GM23338 (cell line): ENCODE measurements around the gene FBXW4. TPM values are rescaled to one million over a fixed set of nuclear protein-coding genes. Genes with fewer than 3 reads are reported as not detected.

Experiments used
- ATAC-seq: fragments of 200-7000 bp; cut with Tn5 transposase; 3 replicates; pipeline ENCODE4 v1.9.1; 2020
- DNase-seq: peaks from one replicate; pipeline ENCODE4 v3.0.0-alpha.2; 2015; ENCODE audit warnings: low spot score
- H2AFZ ChIP-seq: fragments of 200-600 bp; sonication (generic); 2 replicates; pipeline ENCODE4 v1.8.0; 2016; ENCODE audit warnings: antibody characterized with exemption, mild to moderate bottlenecking, moderate library complexity
- H3F3A ChIP-seq: fragments of 200-600 bp; sonication (generic); replicated peaks from 2 replicates; pipeline ENCODE4 v1.8.0; 2017; ENCODE audit warnings: antibody characterized with exemption, mixed run types, low read depth
- H3K27ac ChIP-seq: fragments of 200-600 bp; sonication (generic); 2 replicates; pipeline ENCODE4 v1.6.1; 2016; ENCODE audit warnings: low read depth
- H3K27me3 ChIP-seq: fragments of 200-600 bp; sonication (generic); 2 replicates; pipeline ENCODE4 v1.8.0; 2016; ENCODE audit warnings: mild to moderate bottlenecking, mixed run types, moderate library complexity; ENCODE audit not compliant: insufficient read depth
- H3K36me3 ChIP-seq: fragments of 200-600 bp; sonication (generic); 2 replicates; pipeline ENCODE4 v1.8.0; 2016; ENCODE audit warnings: mild to moderate bottlenecking; ENCODE audit not compliant: insufficient read depth
- H3K4me1 ChIP-seq: fragments of 200-600 bp; sonication (generic); 2 replicates; pipeline ENCODE4 v1.8.0; 2016; ENCODE audit warnings: mild to moderate bottlenecking, moderate library complexity; ENCODE audit not compliant: insufficient read depth
- H3K4me2 ChIP-seq: fragments of 200-600 bp; sonication (generic); 2 replicates; pipeline ENCODE4 v1.7.1; 2017; ENCODE audit warnings: mixed run types
- H3K4me3 ChIP-seq: fragments of 200-600 bp; sonication (generic); 2 replicates; pipeline ENCODE4 v1.6.1; 2016; ENCODE audit warnings: mixed run types
- H3K79me2 ChIP-seq: fragments of 200-600 bp; sonication (generic); replicated peaks from 2 replicates; pipeline ENCODE4 v1.8.0; 2017; ENCODE audit warnings: mild to moderate bottlenecking; ENCODE audit not compliant: insufficient read depth
- H3K9me2 ChIP-seq: fragments of 200-600 bp; sonication (generic); 2 replicates; pipeline ENCODE4 v1.8.0; 2017; ENCODE audit not compliant: insufficient read depth
- H4K20me1 ChIP-seq: fragments of 200-600 bp; sonication (generic); replicated peaks from 2 replicates; pipeline ENCODE4 v1.8.0; 2017; ENCODE audit warnings: mild to moderate bottlenecking; ENCODE audit not compliant: insufficient read depth
- H3K27ac Mint-ChIP-seq: 2 replicates; pipeline ENCODE4 v1.8.0; 2020; ENCODE audit warnings: inconsistent platforms, mild to moderate bottlenecking, moderate library complexity, mixed read lengths
- H3K27me3 Mint-ChIP-seq: 3 replicates; pipeline ENCODE4 v1.8.0; 2022; ENCODE audit warnings: low read depth, mild to moderate bottlenecking, moderate library complexity, mixed read lengths, inconsistent platforms; ENCODE audit not compliant: insufficient read depth, poor library complexity
- H3K36me3 Mint-ChIP-seq: 3 replicates; pipeline ENCODE4 v1.8.0; 2021; ENCODE audit warnings: low read depth, mild to moderate bottlenecking, inconsistent platforms, moderate library complexity, mixed read lengths
- H3K4me1 Mint-ChIP-seq: 3 replicates; pipeline ENCODE4 v1.8.0; 2020; ENCODE audit warnings: mild to moderate bottlenecking, inconsistent platforms, mixed read lengths
- H3K4me3 Mint-ChIP-seq: 3 replicates; pipeline ENCODE4 v1.8.0; 2021; ENCODE audit warnings: moderate library complexity, mild to moderate bottlenecking, inconsistent platforms, mixed read lengths
- H3K9me3 Mint-ChIP-seq: 3 replicates; pipeline ENCODE4 v1.8.0; 2020; ENCODE audit warnings: moderate library complexity, mild to moderate bottlenecking, inconsistent platforms, mixed read lengths
- CTCF ChIP-seq, 2 experiments: fragments of 200-600 bp in 1 of 2; sonication (generic) in 1 of 2; conservative IDR thresholded peaks; 2 replicates each; pipeline versions ENCODE4 v1.5.1 to v1.6.1; 2016 to 2017; ENCODE audit warnings: antibody characterized with exemption in 2 of 2, low read depth in 2 of 2, mild to moderate bottlenecking in 2 of 2, moderate library complexity in 1 of 2
- ETS1 ChIP-seq: IDR thresholded peaks from 2 replicates; pipeline ENCODE4 v1.6.1; 2016; ENCODE audit warnings: antibody characterized with exemption
- EZH2 ChIP-seq: fragments of 200-600 bp; sonication (generic); IDR thresholded peaks from one replicate; pipeline ENCODE4 v1.8.0; 2017; ENCODE audit warnings: antibody characterized with exemption, mild to moderate bottlenecking, low read depth; ENCODE audit not compliant: unreplicated experiment
- NANOG ChIP-seq: IDR thresholded peaks from 2 replicates; pipeline ENCODE4 v1.6.1; 2016; ENCODE audit warnings: antibody characterized with exemption, borderline replicate concordance
- POLR2AphosphoS5 ChIP-seq: IDR thresholded peaks from 2 replicates; pipeline ENCODE4 v1.6.1; 2016; ENCODE audit warnings: antibody characterized with exemption, low read depth
- REST ChIP-seq: IDR thresholded peaks from one replicate; pipeline ENCODE4 v1.6.1; 2018; ENCODE audit warnings: antibody characterized with exemption; ENCODE audit not compliant: unreplicated experiment
- ZNF114 ChIP-seq: fragments of 250-450 bp; sonication (Bioruptor Pico); IDR thresholded peaks from 2 replicates; pipeline ENCODE4 v1.5.0; 2020; ENCODE audit warnings: mild to moderate bottlenecking, moderate library complexity
- ZNF331 ChIP-seq: fragments of 250-450 bp; sonication (Bioruptor Pico); IDR thresholded peaks from 2 replicates; pipeline ENCODE4 v1.5.0; 2020; ENCODE audit warnings: low read depth, mild to moderate bottlenecking, moderate library complexity
- ZNF462 ChIP-seq: fragments of 250-450 bp; sonication (Bioruptor Pico); IDR thresholded peaks from 2 replicates; pipeline ENCODE4 v1.5.0; 2020; ENCODE audit warnings: mild to moderate bottlenecking, moderate library complexity
- polyA plus RNA-seq: library from polyadenylated mRNA; unstranded; fragments of >200 nt; fragmentation: Nextera tagmentation; extraction: Ambion mirVana; gene quantifications from 2 replicates; pipeline ENCODE4 v1.2.1, GENCODE V29; 2016
- total RNA-seq: library from RNA; depleted of rRNA; stranded (reverse); fragments of >200 nt; shearing (Covaris generic); gene quantifications from 2 replicates; pipeline ENCODE4 v1.2.3, GENCODE V29; 2014

FBXW4 gene
- total and polyA plus RNA-seq, 2 experiments from 2014 or later = 8.0 to 18.6 TPM

- Histone ChIP-seq H3K9me2 (no peaks in the 10 kb centered on the region), H3F3A (no peaks in the 10 kb centered on the region), H3K79me2 (no peaks in the 10 kb centered on the region), H3K36me3 (peaks cover 3% of the 10 kb centered on the region; the same call in 1 of the 2 replicates), H2AFZ (no peak overlapping the region), H3K27me3 (no peaks in the 10 kb centered on the region), H3K4me1 (no peaks in the 10 kb centered on the region), H3K4me3 (no peak overlapping the region), H3K27ac (no peak overlapping the region), H3K4me2 (no peak overlapping the region), H4K20me1 (no peaks in the 10 kb centered on the region)
- DNase-seq = no peak
- Mint-ChIP-seq H3K4me1 (no peaks in the 10 kb centered on the region), H3K27me3 (peaks cover 4% of the 10 kb centered on the region), H3K4me3 (no peak overlapping the region), H3K27ac (no peak overlapping the region), H3K36me3 (peaks cover 8% of the 10 kb centered on the region), H3K9me3 (no peaks in the 10 kb centered on the region)
- no peak for TF ChIP-seq CTCF (conservative IDR thresholded peaks at IDR 0.05; ENCODE audit: low read depth in 2 of 2)
- TF ChIP-seq NANOG = no peak
- no peak for TF ChIP-seq EZH2
- ATAC-seq = no peak
These were observed 71.4 kb downstream of the FBXW4 start for GRCh38 chr10:101623528-101623927.

GRCh38 chr10:101619983-101620382 is 75.0 kb downstream of the FBXW4 start:
- Histone ChIP-seq H3K9me2 (no peaks in the 10 kb centered on the region), H4K20me1 (no peaks in the 10 kb centered on the region), H3K27ac (no peak overlapping the region), H3K4me3 (no peak overlapping the region), H2AFZ (no peak overlapping the region), H3F3A (no peaks in the 10 kb centered on the region), H3K4me1 (peaks cover 12% of the 10 kb centered on the region), H3K4me2 (no peak overlapping the region), H3K27me3 (no peaks in the 10 kb centered on the region), H3K36me3 (peaks cover 3% of the 10 kb centered on the region; the same call in 1 of the 2 replicates), H3K79me2 (no peaks in the 10 kb centered on the region)
- DNase-seq (no peak), ATAC-seq (no peak)
- H3K4me1 Mint-ChIP-seq = peaks cover 20% of the 10 kb centered on the region
- H3K27me3 Mint-ChIP-seq = peaks cover 12% of the 10 kb centered on the region
- H3K36me3 Mint-ChIP-seq = peaks cover 8% of the 10 kb centered on the region
- H3K9me3 Mint-ChIP-seq = no peaks in the 10 kb centered on the region
- H3K27ac Mint-ChIP-seq = no peak overlapping the region
- H3K4me3 Mint-ChIP-seq = no peak overlapping the region
- TF ChIP-seq ETS1 (no peak), ZNF331 (no peak), EZH2 (no peak), ZNF462 (CRISPR knock-in tag) (no peak), POLR2AphosphoS5 (no peak), REST (no peak), NANOG (no peak), ZNF114 (CRISPR knock-in tag) (no peak)
